Keratinocyte (primary cell): ENCODE measurements around the gene SFXN1. TPM values are rescaled to one million over a fixed set of nuclear protein-coding genes. Genes with fewer than 3 reads are reported as not detected.

ENCODE experiments used
- DNase-seq: peaks from one replicate; pipeline ENCODE4 v3.0.0-alpha.2; 2011; ENCODE audit warnings: low read depth, missing footprints, low spot score
- FAIRE-seq: peaks from 2 replicates; lab custom pipeline; 2011; peaks lifted over from hg19 to GRCh38; lab: Jason Lieb, UNC
- H2AFZ ChIP-seq: 2 replicates; pipeline ENCODE4 v1.6.0; 2012; ENCODE audit warnings: low read length, control low read depth, inconsistent platforms; ENCODE audit not compliant: control insufficient read depth
- H3K27ac ChIP-seq: 2 replicates; pipeline ENCODE4 v1.5.1; 2011; ENCODE audit warnings: low read length; ENCODE audit not compliant: control insufficient read depth, insufficient read depth
- H3K27me3 ChIP-seq: 3 replicates; pipeline ENCODE4 v1.6.0; 2011; ENCODE audit warnings: low read length; ENCODE audit not compliant: control insufficient read depth, insufficient read depth; ENCODE audit errors: extremely low read depth
- H3K36me3 ChIP-seq, 2 experiments: 2 replicates in 1 of 2; 3 replicates in 1 of 2; pipeline ENCODE4 v1.5.1; 2011; ENCODE audit warnings: low read length in 2 of 2, mild to moderate bottlenecking in 1 of 2; ENCODE audit not compliant: control insufficient read depth in 2 of 2, insufficient read depth in 2 of 2; ENCODE audit errors: extremely low read depth in 1 of 2
- H3K4me1 ChIP-seq: 3 replicates; pipeline ENCODE4 v1.5.1; 2011; ENCODE audit warnings: low read length; ENCODE audit not compliant: control insufficient read depth, insufficient read depth; ENCODE audit errors: extremely low read depth
- H3K4me2 ChIP-seq: 3 replicates; pipeline ENCODE4 v1.6.0; 2011; ENCODE audit warnings: low read depth, low read length; ENCODE audit not compliant: control insufficient read depth, insufficient read depth; ENCODE audit errors: extremely low read depth
- H3K4me3 ChIP-seq, 3 experiments: fragments of 200-600 bp in 1 of 3; sonication (generic) in 1 of 3; 2 replicates in 2 of 3; 3 replicates in 1 of 3; pipeline ENCODE4 v1.5.1; 2011 to 2016; ENCODE audit warnings: low read length in 3 of 3, mild to moderate bottlenecking in 3 of 3, control low read depth in 2 of 3, inconsistent platforms in 1 of 3, low read depth in 1 of 3, mixed read lengths in 1 of 3, mixed run types in 1 of 3, moderate library complexity in 1 of 3; ENCODE audit not compliant: control insufficient read depth in 2 of 3, insufficient read depth in 2 of 3; ENCODE audit errors: extremely low read depth in 1 of 3
- H3K79me2 ChIP-seq: 2 replicates; pipeline ENCODE4 v1.6.0; 2012; ENCODE audit warnings: low read length; ENCODE audit not compliant: control insufficient read depth, insufficient read depth
- H3K9ac ChIP-seq: 3 replicates; pipeline ENCODE4 v1.6.0; 2011; ENCODE audit warnings: low read length; ENCODE audit not compliant: control insufficient read depth, insufficient read depth; ENCODE audit errors: extremely low read depth
- H3K9me1 ChIP-seq: 3 replicates; pipeline ENCODE4 v1.6.0; 2011; ENCODE audit warnings: low read length; ENCODE audit not compliant: control insufficient read depth, insufficient read depth; ENCODE audit errors: extremely low read depth
- H3K9me3 ChIP-seq: 2 replicates; pipeline ENCODE4 v1.5.1; 2012; ENCODE audit warnings: low read depth, low read length; ENCODE audit not compliant: control insufficient read depth
- H4K20me1 ChIP-seq: 3 replicates; pipeline ENCODE4 v1.6.0; 2011; ENCODE audit warnings: low read length; ENCODE audit not compliant: control insufficient read depth, insufficient read depth; ENCODE audit errors: extremely low read depth
- EZH2 ChIP-seq: IDR thresholded peaks from one replicate; pipeline ENCODE4 v1.6.1; 2012; ENCODE audit warnings: inconsistent platforms, mild to moderate bottlenecking, low read length, moderate library complexity
- dilution Hi-C: fragments of 300-500 bp; cut with MboI; formaldehyde crosslinking; loops from one replicate; pipeline ENCODE4 v1.7.0; 2020; ENCODE audit warnings: low sequenced_read_pairs; ENCODE audit not compliant: extremely low pct_ligation_motif_present
- polyA plus RNA-seq, 5 experiments: library from polyadenylated mRNA; depleted of rRNA in 3 of 5; stranded (reverse) in 3 of 5; stranded (forward) in 1 of 5; unstranded in 1 of 5; fragments of >200 nt; gene quantifications; 1 replicate in 1 of 5; 2 replicates in 3 of 5; 3 replicates in 1 of 5; pipeline versions ENCODE4 v1.2.1 to v1.2.3, GENCODE V29; 2011 to 2012; ENCODE audit warnings: missing spikeins in 2 of 5, low read depth in 1 of 5, low replicate concordance in 1 of 5
- TF ChIP-seq, protein P1 (sequence below), 3 experiments: IDR thresholded peaks in 1 of 3; conservative IDR thresholded peaks in 1 of 3; optimal IDR thresholded peaks in 1 of 3; 2 replicates in 2 of 3; 3 replicates in 1 of 3; pipeline versions ENCODE3 to v1.5.1; 2011; ENCODE audit warnings: low read length in 3 of 3, mild to moderate bottlenecking in 3 of 3, moderate library complexity in 2 of 3, control low read depth in 1 of 3, inconsistent platforms in 1 of 3; ENCODE audit not compliant: insufficient read depth in 2 of 3; ENCODE audit errors: extremely low read depth in 1 of 3

The SFXN1 gene
- polyA plus RNA-seq, 1 donor (not counting 4 experiments of a cell fraction or from before 2014, with no cell fraction given), result 80.8 TPM

DNA sequence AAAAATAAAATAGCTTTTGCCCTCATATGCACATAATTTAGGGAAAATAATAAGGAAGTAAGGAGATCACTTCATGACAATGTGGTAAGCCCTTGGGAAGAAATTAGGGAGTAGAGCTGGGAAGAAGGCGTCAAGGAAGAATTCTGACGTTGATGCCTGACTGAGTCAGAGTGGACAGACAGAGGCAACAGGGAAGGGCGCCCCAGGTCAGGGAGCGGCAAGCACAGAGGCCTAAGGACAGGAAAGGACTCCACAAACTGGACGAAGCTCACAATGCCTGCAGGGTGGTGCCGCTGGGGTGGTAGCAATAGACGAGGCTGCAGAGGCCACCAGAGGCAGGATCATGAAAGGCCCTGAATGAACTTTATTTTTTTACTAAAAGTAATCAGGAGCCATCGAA lies 42.0 kb upstream of the SFXN1 start:
- TF ChIP-seq EZH2, result no peak
- TF ChIP-seq, protein P1, sequence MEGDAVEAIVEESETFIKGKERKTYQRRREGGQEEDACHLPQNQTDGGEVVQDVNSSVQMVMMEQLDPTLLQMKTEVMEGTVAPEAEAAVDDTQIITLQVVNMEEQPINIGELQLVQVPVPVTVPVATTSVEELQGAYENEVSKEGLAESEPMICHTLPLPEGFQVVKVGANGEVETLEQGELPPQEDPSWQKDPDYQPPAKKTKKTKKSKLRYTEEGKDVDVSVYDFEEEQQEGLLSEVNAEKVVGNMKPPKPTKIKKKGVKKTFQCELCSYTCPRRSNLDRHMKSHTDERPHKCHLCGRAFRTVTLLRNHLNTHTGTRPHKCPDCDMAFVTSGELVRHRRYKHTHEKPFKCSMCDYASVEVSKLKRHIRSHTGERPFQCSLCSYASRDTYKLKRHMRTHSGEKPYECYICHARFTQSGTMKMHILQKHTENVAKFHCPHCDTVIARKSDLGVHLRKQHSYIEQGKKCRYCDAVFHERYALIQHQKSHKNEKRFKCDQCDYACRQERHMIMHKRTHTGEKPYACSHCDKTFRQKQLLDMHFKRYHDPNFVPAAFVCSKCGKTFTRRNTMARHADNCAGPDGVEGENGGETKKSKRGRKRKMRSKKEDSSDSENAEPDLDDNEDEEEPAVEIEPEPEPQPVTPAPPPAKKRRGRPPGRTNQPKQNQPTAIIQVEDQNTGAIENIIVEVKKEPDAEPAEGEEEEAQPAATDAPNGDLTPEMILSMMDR (optimal IDR thresholded peaks at IDR 0.05 in 1 of 3, IDR thresholded peaks at IDR 0.05 in 1 of 3, conservative IDR thresholded peaks at IDR 0.05 in 1 of 3; ENCODE audit: extremely low read depth in 1 of 3, insufficient read depth in 2 of 3, low read length in 3 of 3), result no peak
- Histone ChIP-seq H3K27me3 (no peaks in the 10 kb centered on the region), H3K27ac (no peak overlapping the region), H4K20me1 (no peaks in the 10 kb centered on the region), H2AFZ (no peak overlapping the region), H3K4me2 (no peak overlapping the region), H3K9me3 (no peaks in the 10 kb centered on the region), H3K4me3 (no peak overlapping the region), H3K36me3 (no peaks in the 10 kb centered on the region), H3K9me1 (no peaks in the 10 kb centered on the region), H3K9ac (no peak overlapping the region), H3K79me2 (no peaks in the 10 kb centered on the region), H3K4me1 (no peaks in the 10 kb centered on the region)
- FAIRE-seq (no peak), DNase-seq (no peak)
- dilution Hi-C loops, result no loop called here

DNA sequence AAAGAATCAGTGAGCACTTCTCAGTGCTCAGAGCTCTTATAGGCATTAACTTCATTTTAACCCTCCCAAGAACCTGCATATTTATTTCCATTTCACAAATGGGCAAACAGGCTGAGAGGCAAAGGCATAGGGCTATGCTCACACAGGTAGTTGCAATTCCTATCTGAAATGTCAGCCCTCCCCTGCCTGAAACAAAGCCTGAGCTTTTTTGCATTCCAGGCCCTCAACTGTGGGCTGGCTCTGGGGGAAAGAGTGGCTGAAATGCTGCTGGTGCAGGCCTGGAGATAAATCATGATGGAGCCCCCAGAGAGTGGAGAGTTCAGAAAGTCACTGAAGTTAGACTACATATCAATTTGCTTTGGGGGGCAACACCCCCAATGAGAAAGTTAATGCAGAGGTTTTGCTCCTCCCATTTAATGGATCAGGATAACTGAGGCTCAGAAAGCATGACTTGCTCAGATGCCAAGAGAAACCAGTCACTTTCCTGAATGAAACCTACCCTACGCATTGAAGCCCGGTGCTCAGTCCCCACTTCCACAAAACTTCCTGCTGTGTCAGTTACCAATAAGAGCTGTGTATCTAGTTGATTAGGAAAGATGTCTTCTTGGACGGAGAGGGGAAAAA lies 40.0 kb upstream of the SFXN1 start:
- no peaks in the 10 kb centered on the region for H3K4me1 ChIP-seq
- no peak overlapping the region for H2AFZ ChIP-seq
- DNase-seq (no peak), FAIRE-seq (no peak)
- H3K9me3 ChIP-seq, result no peaks in the 10 kb centered on the region
- no peaks in the 10 kb centered on the region for H4K20me1 ChIP-seq
- H3K4me2 ChIP-seq, result no peak overlapping the region
- dilution Hi-C loops, result no loop called here
- no peaks in the 10 kb centered on the region for H3K79me2 ChIP-seq
- no peaks in the 10 kb centered on the region for H3K36me3 ChIP-seq
- H3K27ac ChIP-seq, result no peak overlapping the region
- no peak overlapping the region for H3K4me3 ChIP-seq
- H3K9ac ChIP-seq, result no peak overlapping the region
- H3K27me3 ChIP-seq, result peaks cover 10% of the 10 kb centered on the region
- TF ChIP-seq EZH2, result no peak
- TF ChIP-seq, protein P1 (optimal IDR thresholded peaks at IDR 0.05 in 1 of 3, IDR thresholded peaks at IDR 0.05 in 1 of 3, conservative IDR thresholded peaks at IDR 0.05 in 1 of 3; ENCODE audit: extremely low read depth in 1 of 3, insufficient read depth in 2 of 3, low read length in 3 of 3), result no peak
- H3K9me1 ChIP-seq, result no peaks in the 10 kb centered on the region
